GM23248 (cell line): ENCODE data around the gene OTOGL.

Source experiments
- EZH2 ChIP-seq: fragments of 200-600 bp; sonication (generic); IDR thresholded peaks from 2 replicates; pipeline ENCODE4 v1.6.1; 2018; ENCODE audit warnings: antibody characterized with exemption, mild to moderate bottlenecking; ENCODE audit not compliant: insufficient read depth, poor library complexity, severe bottlenecking
- EZH2phosphoT487 ChIP-seq: fragments of 200-600 bp; sonication (generic); IDR thresholded peaks from 2 replicates; pipeline ENCODE4 v1.6.1; 2018; ENCODE audit warnings: antibody characterized with exemption, moderate library complexity, mild to moderate bottlenecking, low read depth; ENCODE audit not compliant: insufficient read depth

DNA sequence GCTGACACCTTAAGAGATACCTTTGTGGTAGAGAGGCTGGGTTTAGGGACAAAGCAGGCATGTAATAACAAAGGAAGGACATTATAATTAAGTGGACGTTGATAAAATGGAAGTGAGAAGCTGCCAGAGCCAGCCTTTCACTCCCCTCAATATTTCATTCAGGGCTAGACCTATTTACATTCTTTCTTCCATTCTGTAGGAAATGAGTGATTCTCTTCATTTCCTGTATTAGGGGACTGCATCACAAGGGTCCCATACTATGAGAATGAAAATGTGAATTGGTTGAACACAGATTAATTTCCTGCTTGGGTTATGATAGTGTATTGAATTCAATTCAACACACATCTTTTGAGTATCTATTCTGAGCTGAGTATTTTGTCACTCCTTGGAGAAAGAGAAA is 143.0 kb downstream of the OTOGL start:
- no peak for TF ChIP-seq EZH2
- no peak for TF ChIP-seq EZH2phosphoT487
